Measurements from ENCODE around the gene NEIL1. TPM values are rescaled to one million over a fixed set of nuclear protein-coding genes. Genes with fewer than 3 reads are reported as not detected.
A peak's percentile ranks its signal among the peaks of the same experiment; 100 is the strongest.
"Not testable (repeated sequence)": the region's sequence is repeated elsewhere in the genome, so short reads cannot be mapped to it uniquely, and the experiment has no call there.

The NEIL1 gene, protein sequence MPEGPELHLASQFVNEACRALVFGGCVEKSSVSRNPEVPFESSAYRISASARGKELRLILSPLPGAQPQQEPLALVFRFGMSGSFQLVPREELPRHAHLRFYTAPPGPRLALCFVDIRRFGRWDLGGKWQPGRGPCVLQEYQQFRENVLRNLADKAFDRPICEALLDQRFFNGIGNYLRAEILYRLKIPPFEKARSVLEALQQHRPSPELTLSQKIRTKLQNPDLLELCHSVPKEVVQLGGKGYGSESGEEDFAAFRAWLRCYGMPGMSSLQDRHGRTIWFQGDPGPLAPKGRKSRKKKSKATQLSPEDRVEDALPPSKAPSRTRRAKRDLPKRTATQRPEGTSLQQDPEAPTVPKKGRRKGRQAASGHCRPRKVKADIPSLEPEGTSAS
- total RNA-seq (10 to 100 TPM; 19.8 to 30.2 TPM), polyA plus RNA-seq (ENCODE audit: insufficient read depth, low read depth, low replicate concordance) (12.9 TPM)
- long read RNA-seq, donor 1, partial matches to known transcripts: 0 of 9 reads
- long read RNA-seq, donor 1, other reads (novel, unspliced or antisense): 8 of 9 reads
- long read RNA-seq, donor 2, partial matches to known transcripts: 0 of 1 reads
- long read RNA-seq, donor 2, other reads (novel, unspliced or antisense): 0 of 1 reads

DNA sequence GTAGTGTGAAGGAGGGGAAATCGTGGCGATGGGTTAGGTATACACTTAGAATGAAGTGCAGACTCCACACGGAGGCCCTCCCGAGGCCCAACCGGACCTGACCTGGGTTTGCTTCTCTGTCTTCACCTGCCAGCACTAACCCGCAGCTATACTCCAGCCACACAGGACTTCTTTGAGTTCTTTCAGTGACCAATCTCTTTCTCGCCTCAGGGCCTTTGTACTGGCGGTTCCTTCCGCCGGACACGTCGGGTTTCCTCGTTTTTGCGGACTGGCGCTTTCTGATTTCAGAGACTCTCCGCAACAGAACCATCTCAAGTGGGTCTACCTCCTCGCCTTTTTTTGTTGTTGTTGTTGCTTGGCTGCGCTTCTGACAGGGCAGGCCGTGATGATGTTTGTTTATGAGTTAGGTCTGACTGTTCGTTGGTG is at the start of gene NEIL1:
Gene NEIL1 (plus strand): TSS at position 244 of the 426 bp plus-strand sequence. CDS start 1,867 bp downstream, outside the sequence.
- intact Hi-C loops (cut with DNase I; ENCODE audit: low total_unique reads): no loop called here
- H3K4me3 ChIP-seq: peak within 1 kb of the TSS; percentile 69 to 77
- no peak for DNase-seq
- H3K27ac ChIP-seq: peak within 1 kb of the TSS in 1 of 2 donors; percentile 50
- TF ChIP-seq, protein P1, sequence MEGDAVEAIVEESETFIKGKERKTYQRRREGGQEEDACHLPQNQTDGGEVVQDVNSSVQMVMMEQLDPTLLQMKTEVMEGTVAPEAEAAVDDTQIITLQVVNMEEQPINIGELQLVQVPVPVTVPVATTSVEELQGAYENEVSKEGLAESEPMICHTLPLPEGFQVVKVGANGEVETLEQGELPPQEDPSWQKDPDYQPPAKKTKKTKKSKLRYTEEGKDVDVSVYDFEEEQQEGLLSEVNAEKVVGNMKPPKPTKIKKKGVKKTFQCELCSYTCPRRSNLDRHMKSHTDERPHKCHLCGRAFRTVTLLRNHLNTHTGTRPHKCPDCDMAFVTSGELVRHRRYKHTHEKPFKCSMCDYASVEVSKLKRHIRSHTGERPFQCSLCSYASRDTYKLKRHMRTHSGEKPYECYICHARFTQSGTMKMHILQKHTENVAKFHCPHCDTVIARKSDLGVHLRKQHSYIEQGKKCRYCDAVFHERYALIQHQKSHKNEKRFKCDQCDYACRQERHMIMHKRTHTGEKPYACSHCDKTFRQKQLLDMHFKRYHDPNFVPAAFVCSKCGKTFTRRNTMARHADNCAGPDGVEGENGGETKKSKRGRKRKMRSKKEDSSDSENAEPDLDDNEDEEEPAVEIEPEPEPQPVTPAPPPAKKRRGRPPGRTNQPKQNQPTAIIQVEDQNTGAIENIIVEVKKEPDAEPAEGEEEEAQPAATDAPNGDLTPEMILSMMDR (IDR thresholded peaks at IDR 0.05): no peak
- no peak for TF ChIP-seq POLR2A (IDR thresholded peaks at IDR 0.05)
- no peaks in the 10 kb centered on the region for H3K36me3 ChIP-seq (ENCODE audit: low read depth, missing control alignments)
- H3K9me3 ChIP-seq: no peaks in the 10 kb centered on the region
- peaks cover 4% of the 10 kb centered on the region for H3K4me1 ChIP-seq
- 28 to 40% methylated on average over 19 to 20 of the region's 20 CpGs for WGBS, 2 donors
- no peaks in the 10 kb centered on the region for H3K27me3 ChIP-seq

DNA sequence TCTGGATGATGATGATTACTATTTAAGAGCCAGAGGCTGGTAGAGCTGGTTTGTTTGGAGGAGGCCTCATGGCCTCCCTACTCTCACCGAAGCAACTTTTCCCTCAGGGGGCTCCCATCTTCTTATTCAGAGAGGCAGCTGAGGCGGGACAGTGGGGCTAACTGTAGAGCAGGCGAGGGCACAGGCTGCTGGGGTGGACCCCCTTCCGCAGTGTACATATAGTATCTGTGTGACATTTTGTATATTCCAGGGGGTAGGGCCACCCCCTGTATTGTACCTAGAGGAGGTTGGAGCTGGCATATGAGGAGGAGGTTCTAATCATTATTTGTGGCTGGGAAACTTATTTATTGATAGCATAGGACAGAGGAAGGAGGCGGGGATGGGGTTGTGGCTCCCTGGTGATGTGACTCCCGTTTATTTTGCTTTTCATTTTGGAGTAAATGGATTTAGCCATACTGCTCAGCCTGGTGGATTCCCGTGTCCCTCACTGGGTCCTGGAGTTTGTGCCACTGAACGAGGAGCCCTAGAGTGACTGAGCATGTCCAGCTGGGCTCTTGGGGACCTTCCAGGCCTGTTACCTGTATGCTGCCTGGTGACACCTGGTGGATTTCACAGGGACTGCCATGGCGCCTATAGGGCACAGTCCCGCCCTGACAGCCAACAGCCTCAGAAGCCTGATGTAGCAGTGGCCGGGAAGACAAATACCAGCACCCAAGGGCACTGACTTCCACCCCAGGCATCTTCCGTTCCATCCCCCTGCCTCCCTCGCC is 48.1 kb upstream of the NEIL1 start:
- DNase-seq; H3K4me1 ChIP-seq; H3K4me3 ChIP-seq; intact Hi-C loops (cut with DNase I; ENCODE audit: low total_unique reads); H3K27ac ChIP-seq; H3K36me3 ChIP-seq (ENCODE audit: low read depth, missing control alignments); H3K9me3 ChIP-seq; H3K27me3 ChIP-seq: not testable (repeated sequence)
- WGBS, 2 donors: 85 to 95% methylated on average over 4 to 9 of the region's 13 CpGs

DNA sequence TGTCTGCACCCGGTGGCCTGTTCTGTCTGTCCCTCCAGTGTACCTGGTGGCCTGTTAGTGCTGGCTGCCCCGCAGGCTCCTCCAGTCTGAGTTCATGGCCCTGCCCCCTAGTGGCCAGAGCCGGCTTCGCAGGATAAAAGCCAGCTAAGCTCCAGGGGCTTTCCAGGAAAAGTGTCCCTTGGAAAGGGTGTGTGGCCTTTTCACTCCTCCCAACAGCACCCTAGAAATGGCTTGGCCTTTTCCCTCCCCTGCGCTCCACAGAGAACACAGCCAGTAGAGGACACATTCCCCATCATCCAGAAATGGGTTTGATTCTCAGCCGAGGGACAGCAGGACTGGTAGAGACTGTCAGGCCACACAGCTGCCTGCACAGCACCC is 47.5 kb upstream of the NEIL1 start:
- H3K4me3 ChIP-seq; H3K4me1 ChIP-seq; H3K9me3 ChIP-seq; H3K36me3 ChIP-seq (ENCODE audit: low read depth, missing control alignments); intact Hi-C loops (cut with DNase I; ENCODE audit: low total_unique reads); H3K27ac ChIP-seq; H3K27me3 ChIP-seq: not testable (repeated sequence)
- WGBS, 2 donors: 20 to 33% methylated on average over 3 to 5 of the region's 6 CpGs
- peak; percentile 75 for DNase-seq
- TF ChIP-seq, protein P1 (IDR thresholded peaks at IDR 0.05): peak in 1 of 3 experiments; percentile 60

DNA sequence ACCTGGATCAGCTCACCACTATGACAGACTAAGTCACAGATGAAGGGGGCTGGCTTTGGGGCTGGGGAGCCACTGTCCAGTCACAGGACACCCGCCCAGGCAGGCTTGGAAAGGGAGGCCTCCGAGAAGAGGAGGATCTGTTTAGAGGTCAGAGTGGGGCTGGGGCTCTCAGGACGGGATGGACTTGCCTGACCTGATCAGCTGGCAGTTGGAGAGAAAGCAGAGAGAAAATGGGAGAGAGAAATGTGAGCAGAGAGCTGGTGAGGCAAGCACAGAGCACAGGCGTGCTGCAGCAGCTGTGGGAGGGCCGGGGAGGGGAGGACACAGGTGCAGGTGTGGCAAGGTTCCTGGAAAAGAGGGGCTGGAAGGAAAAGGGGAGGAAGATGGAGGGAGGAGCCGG is 46.8 kb upstream of the NEIL1 start:
- H3K4me3 ChIP-seq; intact Hi-C loops (cut with DNase I; ENCODE audit: low total_unique reads); H3K9me3 ChIP-seq; H3K27me3 ChIP-seq; DNase-seq; H3K36me3 ChIP-seq (ENCODE audit: low read depth, missing control alignments); H3K27ac ChIP-seq; H3K4me1 ChIP-seq: not testable (repeated sequence)
- WGBS, 2 donors: 50 to 51% methylated on average over 5 to 6 of the region's 6 CpGs

DNA sequence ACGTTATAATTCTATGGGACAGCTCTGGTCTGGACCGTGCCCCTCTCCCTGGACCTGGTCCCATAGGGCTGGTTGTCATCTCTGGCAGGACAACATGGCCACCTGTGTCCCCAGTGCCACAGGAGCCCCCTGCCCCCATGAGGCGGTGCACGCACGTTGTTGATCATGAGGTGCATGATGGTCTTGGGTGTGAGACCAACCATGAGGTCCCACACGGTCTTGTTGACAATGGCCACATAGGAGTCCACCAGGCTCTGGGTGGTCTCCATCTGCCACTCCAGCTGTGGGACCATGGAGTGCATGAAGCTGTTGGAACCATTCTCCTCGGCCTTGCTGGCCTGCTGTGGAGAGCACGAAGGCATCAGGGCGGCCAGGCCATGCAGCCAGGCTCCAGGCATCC is 44.5 kb upstream of the NEIL1 start:
- 94% methylated on average over 9 of the region's 9 CpGs; no CpG with 5 or more reads in 1 of the 2 donors for WGBS, 2 donors
- Histone ChIP-seq H3K9me3 (no peaks in the 10 kb centered on the region), H3K27ac (no peak overlapping the region), H3K36me3 (ENCODE audit: low read depth, missing control alignments) (no peaks in the 10 kb centered on the region), H3K27me3 (no peaks in the 10 kb centered on the region), H3K4me1 (no peaks in the 10 kb centered on the region), H3K4me3 (no peak overlapping the region)
- no peak for TF ChIP-seq POLR2A (IDR thresholded peaks at IDR 0.05)
- TF ChIP-seq, protein P1 (IDR thresholded peaks at IDR 0.05): no peak
- intact Hi-C loops (cut with DNase I; ENCODE audit: low total_unique reads): no loop called here
- DNase-seq: no peak

DNA sequence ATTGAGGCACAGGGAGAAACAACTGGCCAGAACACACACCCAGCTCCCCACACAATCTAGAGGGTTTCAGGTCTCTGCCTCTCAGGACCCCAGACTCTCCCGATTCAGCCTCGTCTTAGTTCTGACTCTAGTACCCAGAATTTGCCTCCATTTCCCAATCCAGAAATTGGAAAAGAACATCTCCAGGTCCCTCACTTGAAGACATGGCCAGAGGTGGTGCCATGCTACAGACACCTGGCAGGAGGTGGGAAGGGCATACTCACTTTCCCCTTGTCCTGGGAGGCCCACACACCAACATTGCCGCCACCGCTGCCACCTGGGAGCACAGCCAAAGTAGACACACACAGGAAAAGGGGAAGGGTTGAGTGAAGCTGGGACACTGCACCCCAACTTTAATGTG is 44.1 kb upstream of the NEIL1 start:
- H3K36me3 ChIP-seq (ENCODE audit: low read depth, missing control alignments); DNase-seq; H3K27ac ChIP-seq; H3K4me3 ChIP-seq; H3K9me3 ChIP-seq; intact Hi-C loops (cut with DNase I; ENCODE audit: low total_unique reads); H3K27me3 ChIP-seq; H3K4me1 ChIP-seq: not testable (repeated sequence)
- 93% methylated on average over 4 of the region's 4 CpGs for WGBS, 2 donors

All from testis (tissue), 5 donors.